HepG2 (cell line): ENCODE data around the gene PRXL2B. TPM values are rescaled to one million over a fixed set of nuclear protein-coding genes. Genes with fewer than 3 reads are reported as not detected.

Source experiments
- AHDC1 ChIP-seq: sonication (generic); formaldehyde crosslinking; IDR thresholded peaks from 2 replicates; pipeline ENCODE4 v1.5.1; 2020; ENCODE audit warnings: mild to moderate bottlenecking, missing genetic modification reagents, borderline replicate concordance
- CREM ChIP-seq, 2 experiments: sonication (generic) in 1 of 2; formaldehyde crosslinking in 1 of 2; IDR thresholded peaks; 2 replicates each; pipeline versions ENCODE4 v1.4.0 to v1.6.1; 2016 to 2020; ENCODE audit warnings: antibody characterized with exemption in 1 of 2, mild to moderate bottlenecking in 1 of 2, missing genetic modification reagents in 1 of 2
- DRAP1 ChIP-seq: IDR thresholded peaks from 2 replicates; pipeline ENCODE4 v1.6.1; 2016; ENCODE audit warnings: missing genetic modification reagents, missing compliant biosample characterization
- HOXA3 ChIP-seq: sonication (generic); formaldehyde crosslinking; IDR thresholded peaks from 2 replicates; pipeline ENCODE4 v1.5.0; 2020; ENCODE audit warnings: missing genetic modification reagents
- JUND ChIP-seq: sonication (generic); formaldehyde crosslinking; IDR thresholded peaks from 2 replicates; pipeline ENCODE4 v1.8.0; 2022; ENCODE audit warnings: mild to moderate bottlenecking, missing genetic modification reagents
- NFE2 ChIP-seq: sonication (generic); formaldehyde crosslinking; IDR thresholded peaks from 2 replicates; pipeline ENCODE4 v1.4.0; 2020; ENCODE audit warnings: missing genetic modification reagents
- NPAS2 ChIP-seq: sonication (generic); formaldehyde crosslinking; IDR thresholded peaks from 2 replicates; pipeline ENCODE4 v1.8.0; 2022; ENCODE audit warnings: mild to moderate bottlenecking, missing genetic modification reagents, borderline replicate concordance
- PAF1 ChIP-seq: IDR thresholded peaks from 2 replicates; pipeline ENCODE4 v1.6.1; 2016; ENCODE audit warnings: missing genetic modification reagents, missing compliant biosample characterization
- RARA ChIP-seq: IDR thresholded peaks from 2 replicates; pipeline ENCODE4 v1.6.1; 2016; ENCODE audit warnings: missing genetic modification reagents, missing compliant biosample characterization
- SIX1 ChIP-seq: sonication (generic); formaldehyde crosslinking; IDR thresholded peaks from 2 replicates; pipeline ENCODE4 v1.4.0; 2020; ENCODE audit warnings: missing genetic modification reagents, borderline replicate concordance
- STAT6 ChIP-seq: sonication (generic); formaldehyde crosslinking; IDR thresholded peaks from 2 replicates; pipeline ENCODE4 v1.4.0; 2020; ENCODE audit warnings: missing genetic modification reagents, mild to moderate bottlenecking, borderline replicate concordance
- TBX2 ChIP-seq: sonication (generic); formaldehyde crosslinking; IDR thresholded peaks from 2 replicates; pipeline ENCODE4 v1.5.0; 2020; ENCODE audit warnings: missing genetic modification reagents, mild to moderate bottlenecking, borderline replicate concordance
- TFDP1 ChIP-seq: IDR thresholded peaks from 2 replicates; pipeline ENCODE4 v1.6.1; 2016; ENCODE audit warnings: missing compliant biosample characterization, missing genetic modification reagents, borderline replicate concordance
- YY1 ChIP-seq: IDR thresholded peaks from 2 replicates; pipeline ENCODE4 v1.6.1; 2011; ENCODE audit warnings: low read length, low read depth, moderate library complexity, mild to moderate bottlenecking; ENCODE audit not compliant: insufficient read depth, insufficient replicate concordance
- ZBTB43 ChIP-seq: sonication (generic); formaldehyde crosslinking; conservative IDR thresholded peaks from 2 replicates; pipeline ENCODE4 v1.4.0; 2020; ENCODE audit warnings: missing genetic modification reagents
- ZFP1 ChIP-seq: IDR thresholded peaks from 2 replicates; pipeline ENCODE4 v1.6.1; 2016
- ZNF343 ChIP-seq: sonication (generic); formaldehyde crosslinking; IDR thresholded peaks from 2 replicates; pipeline ENCODE4 v1.4.0; 2020; ENCODE audit warnings: mild to moderate bottlenecking, missing genetic modification reagents
- ZNF841 ChIP-seq: sonication (generic); formaldehyde crosslinking; IDR thresholded peaks from 2 replicates; pipeline ENCODE4 v1.8.1; 2023; ENCODE audit warnings: missing genetic modification reagents, borderline replicate concordance
- polyA plus RNA-seq, 8 experiments: library from polyadenylated mRNA; depleted of rRNA in 3 of 8; stranded (reverse) in 7 of 8; unstranded in 1 of 8; fragments of >200 nt; fragmentation: Illumina TruSeq in 4 of 8; extraction: Trizol in 4 of 8; gene quantifications; 2 replicates each; pipeline versions ENCODE4 v1.2.1 to v1.2.3, GENCODE V29; 2011 to 2016; ENCODE audit warnings: low read depth in 4 of 8, missing spikeins in 1 of 8, mixed read lengths in 1 of 8; ENCODE audit not compliant: insufficient read depth in 1 of 8
- total RNA-seq, 5 experiments: library from RNA; depleted of rRNA; stranded (reverse); fragments of >200 nt; fragmentation: Illumina TruSeq; extraction: Trizol; gene quantifications; 2 replicates each; pipeline ENCODE4 v1.2.3, GENCODE V29; 2016; ENCODE audit warnings: low read depth in 1 of 5

PRXL2B gene
- total and polyA plus RNA-seq, 2 of the 13 experiments (the other 11 are each of a cell fraction or from before 2014, with no cell fraction given) = 16.8 to 22.1 TPM

- TF ChIP-seq NPAS2 (CRISPR knock-in tag) = no peak
- no peak for TF ChIP-seq STAT6 (CRISPR knock-in tag)
- TF ChIP-seq HOXA3 = no peak; the same call in 1 of the 2 replicates
- TF ChIP-seq CREM (IDR thresholded peaks at IDR 0.05) = no peak
- no peak for TF ChIP-seq CREM (CRISPR knock-in tag; IDR thresholded peaks at IDR 0.05)
- TF ChIP-seq SIX1 (CRISPR knock-in tag) = no peak
- no peak for TF ChIP-seq PAF1
- no peak for TF ChIP-seq NFE2 (CRISPR knock-in tag)
- no peak for TF ChIP-seq RARA (CRISPR knock-in tag)
- TF ChIP-seq DRAP1 = peak; percentile 95
- no peak for TF ChIP-seq JUND (CRISPR knock-in tag)
- no peak for TF ChIP-seq ZFP1 (CRISPR knock-in tag)
- no peak for TF ChIP-seq ZNF841 (CRISPR knock-in tag)
- TF ChIP-seq TBX2 (CRISPR knock-in tag) = peak; percentile 63; the same call in 1 of the 2 replicates
- TF ChIP-seq TFDP1 (CRISPR knock-in tag) = peak; percentile 70; the same call in 1 of the 2 replicates
- no peak for TF ChIP-seq YY1
- no peak for TF ChIP-seq AHDC1
- TF ChIP-seq ZNF343 = no peak
- no peak for TF ChIP-seq ZBTB43
Observed at GRCh38 chr1:2545754-2546514, 40.6 kb upstream of the PRXL2B start (continued).
